Mammary epithelial cell (primary cell): ENCODE measurements around the gene NBAS.

ENCODE experiments used
- EZH2 ChIP-seq: IDR thresholded peaks from 2 replicates; pipeline ENCODE4 v1.6.1; 2012; ENCODE audit warnings: low read length, inconsistent platforms, borderline replicate concordance
- TF ChIP-seq, protein P1 (sequence below), 2 donors: IDR thresholded peaks in 1 of 2; conservative IDR thresholded peaks in 1 of 2; 2 replicates each; pipeline ENCODE4 v1.5.1; 2011 to 2012; ENCODE audit warnings: inconsistent platforms in 2 of 2, low read length in 2 of 2, mild to moderate bottlenecking in 2 of 2, control low read depth in 1 of 2, low read depth in 1 of 2; ENCODE audit not compliant: insufficient read depth in 1 of 2; ENCODE audit errors: extremely low read depth in 1 of 2

DNA sequence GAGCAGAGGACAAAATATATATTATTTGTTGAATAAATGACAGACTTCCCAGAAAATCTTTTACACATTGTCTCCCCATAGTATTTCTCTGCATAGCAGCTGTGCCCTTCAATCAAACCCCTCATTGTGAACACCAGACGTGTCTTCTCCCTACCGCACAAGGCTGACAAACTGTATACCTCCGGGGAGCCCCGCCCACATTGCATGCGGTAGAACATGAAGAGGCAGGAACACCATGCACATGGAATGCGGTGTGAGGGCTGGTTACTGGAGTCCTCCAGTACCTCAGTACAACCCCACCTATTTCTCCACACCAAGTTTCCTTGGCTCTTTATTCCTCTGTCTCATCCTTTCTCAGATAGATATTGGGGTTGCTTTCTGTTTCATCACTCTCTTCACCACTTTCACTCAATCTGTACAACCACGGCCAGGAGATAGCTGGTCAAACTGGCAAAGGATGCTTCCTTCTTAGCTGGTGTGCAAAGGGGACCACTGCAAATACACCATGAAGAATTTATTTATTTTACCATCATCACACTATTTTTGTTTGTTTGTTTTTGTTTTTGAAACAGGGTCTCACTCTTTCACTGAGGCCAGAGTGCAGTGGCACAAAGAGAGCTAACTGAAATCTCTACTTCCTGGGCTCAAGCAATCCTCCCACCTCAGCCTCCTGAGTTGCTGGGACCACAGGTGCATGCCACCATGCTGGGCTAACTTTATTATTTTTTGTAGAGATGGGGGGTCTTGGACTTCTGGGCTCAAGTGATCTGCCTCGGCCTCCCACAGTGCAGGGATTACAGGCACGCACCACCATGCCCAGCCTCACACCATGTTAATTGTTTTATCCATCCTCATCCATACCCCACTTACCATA, 2.3 kb upstream of the NBAS start:
- TF ChIP-seq, protein P1, sequence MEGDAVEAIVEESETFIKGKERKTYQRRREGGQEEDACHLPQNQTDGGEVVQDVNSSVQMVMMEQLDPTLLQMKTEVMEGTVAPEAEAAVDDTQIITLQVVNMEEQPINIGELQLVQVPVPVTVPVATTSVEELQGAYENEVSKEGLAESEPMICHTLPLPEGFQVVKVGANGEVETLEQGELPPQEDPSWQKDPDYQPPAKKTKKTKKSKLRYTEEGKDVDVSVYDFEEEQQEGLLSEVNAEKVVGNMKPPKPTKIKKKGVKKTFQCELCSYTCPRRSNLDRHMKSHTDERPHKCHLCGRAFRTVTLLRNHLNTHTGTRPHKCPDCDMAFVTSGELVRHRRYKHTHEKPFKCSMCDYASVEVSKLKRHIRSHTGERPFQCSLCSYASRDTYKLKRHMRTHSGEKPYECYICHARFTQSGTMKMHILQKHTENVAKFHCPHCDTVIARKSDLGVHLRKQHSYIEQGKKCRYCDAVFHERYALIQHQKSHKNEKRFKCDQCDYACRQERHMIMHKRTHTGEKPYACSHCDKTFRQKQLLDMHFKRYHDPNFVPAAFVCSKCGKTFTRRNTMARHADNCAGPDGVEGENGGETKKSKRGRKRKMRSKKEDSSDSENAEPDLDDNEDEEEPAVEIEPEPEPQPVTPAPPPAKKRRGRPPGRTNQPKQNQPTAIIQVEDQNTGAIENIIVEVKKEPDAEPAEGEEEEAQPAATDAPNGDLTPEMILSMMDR (conservative IDR thresholded peaks at IDR 0.05 in 1 of 2, IDR thresholded peaks at IDR 0.05 in 1 of 2; ENCODE audit: extremely low read depth in 1 of 2, insufficient read depth in 1 of 2, low read depth in 1 of 2, low read length in 2 of 2) = no peak
- TF ChIP-seq EZH2 = no peak
